HepG2 (cell line): ENCODE measurements around the gene ACTN3. TPM values are rescaled to one million over a fixed set of nuclear protein-coding genes. Genes with fewer than 3 reads are reported as not detected.

Source experiments
- HNRNPK ChIP-seq: fragments of 200-400 bp; formaldehyde crosslinking; IDR thresholded peaks from 2 replicates; pipeline ENCODE4 v1.6.1; 2018; ENCODE audit warnings: low read length, low read depth, moderate library complexity, mild to moderate bottlenecking; ENCODE audit not compliant: poor library complexity, severe bottlenecking
- KDM4B ChIP-seq: sonication (generic); formaldehyde crosslinking; IDR thresholded peaks from 2 replicates; pipeline ENCODE4 v1.4.0; 2020; ENCODE audit warnings: missing genetic modification reagents
- KIAA2018 ChIP-seq: sonication (generic); formaldehyde crosslinking; IDR thresholded peaks from 2 replicates; pipeline ENCODE4 v1.5.0; 2020; ENCODE audit warnings: mild to moderate bottlenecking, missing genetic modification reagents, borderline replicate concordance
- TERF1 ChIP-seq: sonication (generic); formaldehyde crosslinking; IDR thresholded peaks from 2 replicates; pipeline ENCODE4 v1.8.0; 2022; ENCODE audit warnings: mild to moderate bottlenecking, missing genetic modification reagents, moderate library complexity
- ZNF33B ChIP-seq: sonication (generic); formaldehyde crosslinking; IDR thresholded peaks from 2 replicates; pipeline ENCODE4 v1.5.1; 2020; ENCODE audit warnings: mild to moderate bottlenecking, missing genetic modification reagents
- ZNF580 ChIP-seq: IDR thresholded peaks from 2 replicates; pipeline ENCODE4 v1.6.1; 2016; ENCODE audit warnings: low read depth, borderline replicate concordance
- ZNF646 ChIP-seq: sonication (generic); formaldehyde crosslinking; IDR thresholded peaks from 2 replicates; pipeline ENCODE4 v1.9.0; 2021; ENCODE audit warnings: mild to moderate bottlenecking, missing genetic modification reagents
- ZNF737 ChIP-seq: sonication (generic); formaldehyde crosslinking; IDR thresholded peaks from 2 replicates; pipeline ENCODE4 v1.5.0; 2020; ENCODE audit warnings: missing genetic modification reagents, mild to moderate bottlenecking, borderline replicate concordance
- ZNF780A ChIP-seq: sonication (generic); formaldehyde crosslinking; IDR thresholded peaks from 2 replicates; pipeline ENCODE4 v1.8.0; 2022; ENCODE audit warnings: mild to moderate bottlenecking, missing genetic modification reagents, moderate library complexity
- polyA plus RNA-seq, 8 experiments: library from polyadenylated mRNA; depleted of rRNA in 3 of 8; stranded (reverse) in 7 of 8; unstranded in 1 of 8; fragments of >200 nt; fragmentation: Illumina TruSeq in 4 of 8; extraction: Trizol in 4 of 8; gene quantifications; 2 replicates each; pipeline versions ENCODE4 v1.2.1 to v1.2.3, GENCODE V29; 2011 to 2016; ENCODE audit warnings: low read depth in 4 of 8, missing spikeins in 1 of 8, mixed read lengths in 1 of 8; ENCODE audit not compliant: insufficient read depth in 1 of 8
- total RNA-seq, 5 experiments: library from RNA; depleted of rRNA; stranded (reverse); fragments of >200 nt; fragmentation: Illumina TruSeq; extraction: Trizol; gene quantifications; 2 replicates each; pipeline ENCODE4 v1.2.3, GENCODE V29; 2016; ENCODE audit warnings: low read depth in 1 of 5

Gene ACTN3
- total and polyA plus RNA-seq, 2 of the 13 experiments (the other 11 are each of a cell fraction or from before 2014, with no cell fraction given) = 0.04 to 0.09 TPM

- TF ChIP-seq KIAA2018 (CRISPR knock-in tag) (no peak), ZNF580 (CRISPR knock-in tag) (no peak), HNRNPK (no peak), ZNF33B (no peak), ZNF646 (CRISPR knock-in tag) (no peak), TERF1 (CRISPR knock-in tag) (no peak), ZNF737 (CRISPR knock-in tag) (no peak), ZNF780A (CRISPR knock-in tag) (no peak), KDM4B (CRISPR knock-in tag) (no peak)
These were observed 63.3 kb downstream of the ACTN3 start (continued) for GRCh38 chr11:66609721-66610617.
